Measurements from ENCODE around the gene COMT.

DNA sequence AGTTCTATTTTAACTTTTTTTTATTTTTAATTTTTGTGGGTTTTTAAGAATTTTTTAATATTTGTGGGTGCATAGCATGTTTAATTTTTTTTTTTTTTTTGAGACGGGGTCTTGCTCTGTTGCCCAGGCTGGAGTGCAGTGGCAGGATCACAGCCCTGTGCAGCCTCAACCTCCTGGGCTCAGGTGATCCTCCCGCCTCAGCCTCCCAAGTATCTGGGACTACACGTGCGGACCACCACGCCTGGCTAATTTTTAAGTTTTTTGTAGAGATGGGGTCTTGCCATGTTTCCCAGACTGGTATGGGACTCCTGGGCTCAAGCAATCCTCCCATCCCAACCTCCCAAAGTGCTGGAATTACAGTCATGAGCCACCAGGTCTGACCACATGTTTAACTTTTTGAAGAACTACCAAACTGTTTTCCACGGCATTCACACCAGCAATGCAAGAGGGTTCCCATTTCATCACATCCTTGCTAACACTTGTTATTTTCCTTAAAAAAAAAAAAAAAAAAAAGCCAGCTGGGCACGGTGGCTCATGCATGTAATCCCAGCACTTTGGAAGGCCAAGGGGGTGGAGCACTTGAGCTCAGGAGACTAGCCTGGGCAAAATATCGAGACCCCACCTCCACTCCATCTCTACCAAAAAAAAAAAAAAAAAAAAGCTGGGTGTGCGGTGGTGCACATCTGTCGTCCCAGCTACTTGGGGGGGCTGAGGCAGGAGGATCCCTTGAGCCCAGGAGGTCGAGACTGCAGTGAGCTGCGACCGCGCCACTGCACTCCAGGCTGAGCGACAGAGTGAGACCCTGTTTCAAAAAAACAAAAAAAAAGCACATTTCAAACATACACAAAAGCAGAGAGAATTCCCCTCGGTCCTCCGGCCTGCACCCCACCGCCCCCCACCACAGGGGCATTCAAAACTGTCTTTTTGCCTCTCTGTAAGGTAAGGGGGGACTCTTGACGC is 16.8 kb downstream of the COMT start:
- TF ChIP-seq, protein P1, sequence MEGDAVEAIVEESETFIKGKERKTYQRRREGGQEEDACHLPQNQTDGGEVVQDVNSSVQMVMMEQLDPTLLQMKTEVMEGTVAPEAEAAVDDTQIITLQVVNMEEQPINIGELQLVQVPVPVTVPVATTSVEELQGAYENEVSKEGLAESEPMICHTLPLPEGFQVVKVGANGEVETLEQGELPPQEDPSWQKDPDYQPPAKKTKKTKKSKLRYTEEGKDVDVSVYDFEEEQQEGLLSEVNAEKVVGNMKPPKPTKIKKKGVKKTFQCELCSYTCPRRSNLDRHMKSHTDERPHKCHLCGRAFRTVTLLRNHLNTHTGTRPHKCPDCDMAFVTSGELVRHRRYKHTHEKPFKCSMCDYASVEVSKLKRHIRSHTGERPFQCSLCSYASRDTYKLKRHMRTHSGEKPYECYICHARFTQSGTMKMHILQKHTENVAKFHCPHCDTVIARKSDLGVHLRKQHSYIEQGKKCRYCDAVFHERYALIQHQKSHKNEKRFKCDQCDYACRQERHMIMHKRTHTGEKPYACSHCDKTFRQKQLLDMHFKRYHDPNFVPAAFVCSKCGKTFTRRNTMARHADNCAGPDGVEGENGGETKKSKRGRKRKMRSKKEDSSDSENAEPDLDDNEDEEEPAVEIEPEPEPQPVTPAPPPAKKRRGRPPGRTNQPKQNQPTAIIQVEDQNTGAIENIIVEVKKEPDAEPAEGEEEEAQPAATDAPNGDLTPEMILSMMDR (IDR thresholded peaks at IDR 0.05 in 4 of 5, conservative IDR thresholded peaks at IDR 0.05 in 1 of 5) = no peak
- TF ChIP-seq POLR2A (IDR thresholded peaks at IDR 0.05) = no peak
